ENCODE measurements around the gene FRMD7. TPM values are rescaled to one million over a fixed set of nuclear protein-coding genes. Genes with fewer than 3 reads are reported as not detected.

The FRMD7 gene
- total RNA-seq, 4 donors from 2014 or later, result not detected

- no peak for ATAC-seq
- Histone ChIP-seq H3K36me3 (no peaks in the 10 kb centered on the region), H3K27me3 (no peaks in the 10 kb centered on the region), H3K4me3 (no peak overlapping the region), H3K27ac (no peak overlapping the region), H3K4me1 (no peaks in the 10 kb centered on the region), H3K9me3 (no peaks in the 10 kb centered on the region)
- no CpG with 5 or more reads among the region's 2 CpGs for WGBS, 2 donors (ENCODE audit: low coverage in 1 of 2)
- no peak for TF ChIP-seq CTCF (IDR thresholded peaks at IDR 0.05)
These were observed 33.7 kb downstream of the FRMD7 start for GRCh38 chrX:132094164-132094563.

- H3K4me1 ChIP-seq, result no peaks in the 10 kb centered on the region
- no peaks in the 10 kb centered on the region for H3K27me3 ChIP-seq
- no peak for ATAC-seq
- no peak overlapping the region for H3K27ac ChIP-seq
- TF ChIP-seq EP300 (IDR thresholded peaks at IDR 0.05) (no peak), POLR2A (IDR thresholded peaks at IDR 0.05) (no peak), POLR2AphosphoS5 (IDR thresholded peaks at IDR 0.05) (no peak), CTCF (IDR thresholded peaks at IDR 0.05) (no peak)
- no peaks in the 10 kb centered on the region for H3K36me3 ChIP-seq
- WGBS, 2 donors (ENCODE audit: low coverage in 1 of 2), result no CpG with 5 or more reads among the region's 4 CpGs
- H3K4me3 ChIP-seq, result no peak overlapping the region
- no peaks in the 10 kb centered on the region for H3K9me3 ChIP-seq
These were observed 34.5 kb downstream of the FRMD7 start for GRCh38 chrX:132093239-132093860.

- TF ChIP-seq CTCF (IDR thresholded peaks at IDR 0.05), result peak; percentile 50 to 77 (median 56)
- no peak for TF ChIP-seq POLR2AphosphoS5 (IDR thresholded peaks at IDR 0.05)
- TF ChIP-seq POLR2A (IDR thresholded peaks at IDR 0.05), result no peak
- no peak for TF ChIP-seq EP300 (IDR thresholded peaks at IDR 0.05)
- H3K27me3 ChIP-seq, result no peaks in the 10 kb centered on the region
- ATAC-seq, result peak; percentile 48
- no peak overlapping the region for H3K4me3 ChIP-seq
- no peaks in the 10 kb centered on the region for H3K4me1 ChIP-seq
- H3K36me3 ChIP-seq, result no peaks in the 10 kb centered on the region
- H3K9me3 ChIP-seq, result no peaks in the 10 kb centered on the region
- WGBS, 2 donors (ENCODE audit: low coverage in 1 of 2), result 40 to 43% methylated on average over 7 of the region's 7 CpGs
- no peak overlapping the region for H3K27ac ChIP-seq
These were observed 35.3 kb downstream of the FRMD7 start for GRCh38 chrX:132092439-132093065.

- no peaks in the 10 kb centered on the region for H3K9me3 ChIP-seq
- WGBS, 2 donors (ENCODE audit: low coverage in 1 of 2), result 61 to 69% methylated on average over 8 of the region's 8 CpGs
- H3K36me3 ChIP-seq, result no peaks in the 10 kb centered on the region
- no peaks in the 10 kb centered on the region for H3K4me1 ChIP-seq
- H3K4me3 ChIP-seq, result no peak overlapping the region
- ATAC-seq, result no peak
- H3K27me3 ChIP-seq, result no peaks in the 10 kb centered on the region
- TF ChIP-seq POLR2AphosphoS5 (IDR thresholded peaks at IDR 0.05), result no peak
- TF ChIP-seq POLR2A (IDR thresholded peaks at IDR 0.05), result no peak
- no peak for TF ChIP-seq EP300 (IDR thresholded peaks at IDR 0.05)
- no peak for TF ChIP-seq CTCF (IDR thresholded peaks at IDR 0.05)
- no peak overlapping the region for H3K27ac ChIP-seq
These were observed 37.2 kb downstream of the FRMD7 start for GRCh38 chrX:132090403-132091159.

- no peaks in the 10 kb centered on the region for H3K4me1 ChIP-seq
- TF ChIP-seq CTCF (IDR thresholded peaks at IDR 0.05) (no peak), POLR2AphosphoS5 (IDR thresholded peaks at IDR 0.05) (no peak), EP300 (IDR thresholded peaks at IDR 0.05) (no peak), POLR2A (IDR thresholded peaks at IDR 0.05) (no peak)
- no peaks in the 10 kb centered on the region for H3K9me3 ChIP-seq
- ATAC-seq, result no peak
- H3K36me3 ChIP-seq, result no peaks in the 10 kb centered on the region
- no peaks in the 10 kb centered on the region for H3K27me3 ChIP-seq
- no peak overlapping the region for H3K27ac ChIP-seq
- no peak overlapping the region for H3K4me3 ChIP-seq
These were observed 39.0 kb downstream of the FRMD7 start for GRCh38 chrX:132088864-132089263.

Data from gastroesophageal sphincter (tissue), 4 donors.